K562 (cell line): ENCODE results near the gene CDKN2B-AS1. TPM values are rescaled to one million over a fixed set of nuclear protein-coding genes. Genes with fewer than 3 reads are reported as not detected.

Source experiments
- ATAC-seq: fragments of 200-7000 bp; cut with Tn5 transposase; 3 replicates; pipeline ENCODE4 v1.9.1; 2020; ENCODE audit warnings: moderate library complexity
- BruUV-seq: library from RNA; stranded (reverse); fragments of 400-500 nt; replicated peaks from 2 replicates; lab custom pipeline; 2021; lab: Mats Ljungman, UMichigan
- CTCF ChIA-PET: fragments of 300-600 bp; formaldehyde crosslinking; extraction: SDS; loops from one replicate; lab custom pipeline; 2021; ENCODE audit warnings: low intra/inter-chr PET ratio; lab: Yijun Ruan, JAX
- POLR2A ChIA-PET: fragments of 300-600, 350-650 bp; sonication (Branson Sonifier 250); formaldehyde crosslinking; extraction: SDS; loops from one replicate; lab custom pipeline; 2021; ENCODE audit warnings: antibody characterized with exemption, inconsistent platforms; lab: Yijun Ruan, JAX
- DNase-seq, 4 experiments: peaks; one replicate each; pipeline versions ENCODE4 v3.0.0 to v3.0.0-alpha.2; 2011 to 2018; ENCODE audit warnings: low spot score in 3 of 4, mixed read lengths in 3 of 4; ENCODE audit errors: extremely low read depth in 1 of 4
- FAIRE-seq: peaks from 2 replicates; lab custom pipeline; 2011; peaks lifted over from hg19 to GRCh38; lab: Jason Lieb, UNC
- H2AFZ ChIP-seq: 2 replicates; pipeline ENCODE4 v1.6.0; 2011; ENCODE audit warnings: low read depth, low read length, control low read depth, inconsistent platforms
- H3K27ac ChIP-seq: fragments of 200-600 bp; 3 replicates; pipeline ENCODE4 v1.8.0; 2011; ENCODE audit warnings: low read depth, mild to moderate bottlenecking, control low read depth, inconsistent platforms, low read length, moderate library complexity, mixed read lengths; ENCODE audit errors: extremely low read depth
- H3K27me3 ChIP-seq, 2 experiments: fragments of 300-600 bp in 1 of 2; 2 replicates in 1 of 2; 3 replicates in 1 of 2; pipeline versions ENCODE4 v1.6.0 to v1.8.0; 2011; ENCODE audit warnings: inconsistent platforms in 2 of 2, low read length in 2 of 2, mild to moderate bottlenecking in 1 of 2, mixed read lengths in 1 of 2, moderate library complexity in 1 of 2; ENCODE audit not compliant: control insufficient read depth in 2 of 2, insufficient read depth in 2 of 2
- H3K36me3 ChIP-seq: fragments of 300-600 bp; 3 replicates; pipeline ENCODE4 v1.8.0; 2011; ENCODE audit warnings: mild to moderate bottlenecking, low read length, inconsistent platforms; ENCODE audit not compliant: control insufficient read depth, insufficient read depth
- H3K4me1 ChIP-seq, 2 experiments: fragments of 200-600 bp in 1 of 2; replicated peaks in 1 of 2; 2 replicates in 1 of 2; 3 replicates in 1 of 2; pipeline versions ENCODE4 v1.5.1 to v1.8.0; 2011; ENCODE audit warnings: inconsistent platforms in 2 of 2, low read length in 2 of 2, mild to moderate bottlenecking in 1 of 2, mixed read lengths in 1 of 2, moderate library complexity in 1 of 2; ENCODE audit not compliant: control insufficient read depth in 2 of 2, insufficient read depth in 2 of 2
- H3K4me2 ChIP-seq: 2 replicates; pipeline ENCODE4 v1.6.1; 2011; ENCODE audit warnings: low read length, control low read depth, inconsistent platforms, mixed read lengths; ENCODE audit not compliant: insufficient read depth
- H3K4me3 ChIP-seq: fragments of 200-600 bp; sonication (generic), shearing (Covaris generic); 2 replicates; pipeline ENCODE4 v1.5.1; 2016; ENCODE audit warnings: control low read depth, inconsistent platforms
- H3K79me2 ChIP-seq: fragments of 200-600 bp; 3 replicates; pipeline ENCODE4 v1.8.0; 2011; ENCODE audit warnings: low read length, inconsistent platforms; ENCODE audit not compliant: control insufficient read depth, insufficient read depth
- H3K9ac ChIP-seq, 2 experiments: 2 replicates each; pipeline versions ENCODE4 v1.6.0 to v1.6.1; 2011; ENCODE audit warnings: low read depth in 2 of 2, low read length in 2 of 2, control low read depth in 1 of 2, inconsistent platforms in 1 of 2, mild to moderate bottlenecking in 1 of 2, mixed read lengths in 1 of 2; ENCODE audit not compliant: insufficient read depth in 1 of 2
- H3K9me1 ChIP-seq: one replicate; pipeline ENCODE4 v1.6.0; 2011; ENCODE audit warnings: inconsistent platforms, mild to moderate bottlenecking, low read length, moderate library complexity; ENCODE audit not compliant: control insufficient read depth, insufficient read depth
- H3K9me3 ChIP-seq: replicated peaks from 2 replicates; pipeline ENCODE4 v1.5.1; 2011; ENCODE audit warnings: low read depth, low read length, inconsistent platforms; ENCODE audit not compliant: control insufficient read depth, insufficient read depth
- H4K20me1 ChIP-seq: replicated peaks from 2 replicates; pipeline ENCODE4 v1.6.1; 2011; ENCODE audit warnings: low read length, inconsistent platforms, mixed read lengths; ENCODE audit not compliant: control insufficient read depth, insufficient read depth
- BCOR ChIP-seq: fragments of 450-650 bp; IDR thresholded peaks from 2 replicates; pipeline ENCODE4 v1.6.1; 2016
- CBX3 ChIP-seq, 2 experiments: IDR thresholded peaks; 1 replicate in 1 of 2; 2 replicates in 1 of 2; pipeline ENCODE4 v1.6.1; 2012; ENCODE audit warnings: inconsistent platforms in 2 of 2, low read length in 2 of 2, borderline replicate concordance in 1 of 2, control low read depth in 1 of 2
- CXXC5 ChIP-seq: fragments of 250-450 bp; sonication (Bioruptor Pico); IDR thresholded peaks from 2 replicates; pipeline ENCODE4 v1.8.0; 2022; ENCODE audit warnings: inconsistent platforms, mild to moderate bottlenecking, moderate library complexity
- GTF2E2 ChIP-seq: fragments of 200-800 bp; sonication (Bioruptor generic); IDR thresholded peaks from 2 replicates; pipeline ENCODE4 v1.6.1; 2016; ENCODE audit warnings: missing genetic modification characterization, missing compliant biosample characterization
- HSF4 ChIP-seq: fragments of 250-450 bp; sonication (Bioruptor Pico); IDR thresholded peaks from 2 replicates; pipeline ENCODE4 v2.1.2; 2022; ENCODE audit warnings: mild to moderate bottlenecking, moderate library complexity, borderline replicate concordance
- KLF1 ChIP-seq: fragments of 450-650 bp; IDR thresholded peaks from 2 replicates; pipeline ENCODE4 v1.6.1; 2016; ENCODE audit warnings: missing genetic modification characterization, missing compliant biosample characterization
- MED1 ChIP-seq: sonication (generic); formaldehyde crosslinking; IDR thresholded peaks from 2 replicates; pipeline ENCODE4 v1.8.1; 2023; ENCODE audit warnings: missing genetic modification reagents, borderline replicate concordance
- SMARCB1 ChIP-seq: IDR thresholded peaks from 2 replicates; pipeline ENCODE4 v1.6.1; 2011; ENCODE audit warnings: improper control_type of control experiment, low read depth; ENCODE audit not compliant: insufficient read length
- TCF7 ChIP-seq: sonication (generic); IDR thresholded peaks from 2 replicates; pipeline ENCODE4 v1.6.1; 2016; ENCODE audit warnings: antibody characterized with exemption, borderline replicate concordance
- ZBTB1 ChIP-seq: sonication (generic); formaldehyde crosslinking; IDR thresholded peaks from 2 replicates; pipeline ENCODE4 v1.8.1; 2023; ENCODE audit warnings: missing genetic modification reagents, low read depth, mild to moderate bottlenecking, borderline replicate concordance
- ZEB2 ChIP-seq: fragments of 450-650 bp; IDR thresholded peaks from 2 replicates; pipeline ENCODE4 v1.6.1; 2016
- ZNF24 ChIP-seq: fragments of 450-650 bp; IDR thresholded peaks from 2 replicates; pipeline ENCODE4 v1.6.1; 2016
- WGBS: fragments of 100-300 bp; shearing (Covaris generic); methylation state at CpG from one replicate; pipeline ENCODE4 v1.1.6; 2016; ENCODE audit warnings: low coverage, mixed read lengths; ENCODE audit not compliant: insufficient coverage; ENCODE audit errors: missing lambda C conversion rate; 5-methylcytosine and 5-hydroxymethylcytosine counted together
- in situ Hi-C: fragments of 300-500 bp; cut with MboI; formaldehyde crosslinking; loops from 4 replicates; pipeline ENCODE4 v1.15.0; 2018; ENCODE audit warnings: inconsistent platforms, mixed read lengths
- intact Hi-C: fragments of 100-400 bp; cut with micrococcal nuclease; formaldehyde crosslinking; loops from 2 replicates; pipeline ENCODE4 v1.14.2; 2022
- polyA plus RNA-seq, 8 experiments: library from polyadenylated mRNA; depleted of rRNA in 4 of 8; stranded (reverse) in 5 of 8; unstranded in 3 of 8; fragments of >200 nt; fragmentation: Nextera tagmentation in 2 of 8; fragmentation: Illumina TruSeq in 1 of 8; extraction: Ambion mirVana in 2 of 8; extraction: Trizol in 1 of 8; gene quantifications; 2 replicates each; pipeline versions ENCODE4 v1.2.1 to v1.2.3, GENCODE V29; 2011 to 2014; ENCODE audit warnings: inconsistent platforms in 1 of 8, missing spikeins in 1 of 8
- total RNA-seq, 7 experiments: library from RNA; depleted of rRNA in 6 of 7; stranded (reverse); fragments of >200 nt in 6 of 7; fragmentation: Illumina TruSeq in 2 of 7; extraction: Trizol in 2 of 7; gene quantifications; 2 replicates each; pipeline versions ENCODE4 v1.2.1 to v1.2.3, GENCODE V29; 2011 to 2021; ENCODE audit warnings: low replicate concordance in 1 of 7
- TF ChIP-seq, protein P1 (sequence below): sonication (generic); formaldehyde crosslinking; IDR thresholded peaks from 2 replicates; pipeline ENCODE4 v1.8.0; 2022; ENCODE audit warnings: mild to moderate bottlenecking, missing genetic modification reagents
- TF ChIP-seq, protein P2 (sequence below), 2 experiments: fragments of 150-350 bp in 1 of 2; IDR thresholded peaks; 2 replicates each; pipeline ENCODE4 v1.6.1; 2012 to 2016; ENCODE audit warnings: low read depth in 2 of 2, low read length in 2 of 2, mild to moderate bottlenecking in 1 of 2, moderate library complexity in 1 of 2

CDKN2B-AS1 gene
- total and polyA plus RNA-seq, 9 of the 15 experiments (the other 6 are each of a cell fraction or from before 2014, with no cell fraction given): not detected

DNA sequence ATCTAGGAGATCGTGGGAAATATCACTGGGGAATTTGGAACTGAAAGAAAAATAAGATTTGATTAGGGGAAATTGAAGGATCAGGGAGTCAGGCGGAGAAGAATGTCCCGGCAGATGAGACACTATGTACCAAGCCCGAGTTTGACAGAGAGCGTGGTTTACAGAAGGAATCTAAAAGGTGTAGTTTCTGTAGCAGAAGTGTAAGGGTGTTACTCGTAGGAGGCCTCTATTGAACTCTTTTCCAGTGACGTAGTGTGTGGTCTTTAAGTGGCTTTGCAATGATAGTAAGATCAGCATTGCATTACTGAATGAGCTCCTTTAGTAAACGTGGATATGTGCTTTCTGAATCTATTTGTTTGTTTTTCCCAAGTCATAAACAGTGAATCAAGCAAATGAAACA lies 73.8 kb downstream of the CDKN2B-AS1 start:
- H2AFZ ChIP-seq: no peak overlapping the region
- FAIRE-seq: no peak
- no peak overlapping the region for H3K9ac ChIP-seq
- H3K36me3 ChIP-seq: no peaks in the 10 kb centered on the region
- in situ Hi-C loops (no loop called here), intact Hi-C loops (no loop called here)
- CTCF ChIA-PET: no interaction called here
- H3K27ac ChIP-seq: no peak overlapping the region
- ATAC-seq: no peak
- POLR2A ChIA-PET: no interaction called here
- H3K4me2 ChIP-seq: no peak overlapping the region
- TF ChIP-seq TCF7: no peak
- TF ChIP-seq KLF1 (tag): no peak
- no peak for TF ChIP-seq ZEB2
- no peak for TF ChIP-seq ZBTB1 (CRISPR knock-in tag)
- no peak for TF ChIP-seq MED1 (CRISPR knock-in tag)
- no peak for TF ChIP-seq ZNF24
- no peak for TF ChIP-seq BCOR
- TF ChIP-seq CBX3 (IDR thresholded peaks at IDR 0.05; ENCODE audit: borderline replicate concordance in 1 of 2, low read length in 2 of 2): no peak
- H3K9me1 ChIP-seq: no peaks in the 10 kb centered on the region
- H4K20me1 ChIP-seq: no peaks in the 10 kb centered on the region
- no TSS peak for BruUV-seq
- DNase-seq: no peak
- no peaks in the 10 kb centered on the region for H3K79me2 ChIP-seq
- H3K4me1 ChIP-seq: no peaks in the 10 kb centered on the region
- no CpG with 5 or more reads among the region's 8 CpGs for WGBS
- H3K9me3 ChIP-seq: no peaks in the 10 kb centered on the region
- H3K27me3 ChIP-seq: no peaks in the 10 kb centered on the region
- H3K4me3 ChIP-seq: no peak overlapping the region

DNA sequence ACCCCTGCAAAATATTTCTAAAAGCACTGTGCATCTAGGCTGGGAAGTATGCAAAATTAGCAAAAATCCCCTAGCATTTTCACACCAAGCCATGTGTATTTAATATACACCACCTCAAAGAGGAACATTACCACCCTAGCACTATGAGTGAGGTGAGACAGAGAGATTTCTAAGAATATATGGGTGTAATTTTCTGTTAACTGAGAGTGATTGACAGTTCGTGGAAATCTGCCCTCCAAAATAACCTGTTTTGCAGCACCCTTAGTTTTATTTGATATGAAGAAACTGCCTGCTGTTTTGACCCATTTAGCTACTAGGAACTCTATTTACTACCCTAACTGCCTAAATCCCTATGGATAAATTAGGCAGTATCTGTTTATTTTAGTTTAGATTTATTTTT lies 78.8 kb downstream of the CDKN2B-AS1 start:
- no peak overlapping the region for H3K27ac ChIP-seq
- TF ChIP-seq HSF4: no peak
- TF ChIP-seq, protein P1, sequence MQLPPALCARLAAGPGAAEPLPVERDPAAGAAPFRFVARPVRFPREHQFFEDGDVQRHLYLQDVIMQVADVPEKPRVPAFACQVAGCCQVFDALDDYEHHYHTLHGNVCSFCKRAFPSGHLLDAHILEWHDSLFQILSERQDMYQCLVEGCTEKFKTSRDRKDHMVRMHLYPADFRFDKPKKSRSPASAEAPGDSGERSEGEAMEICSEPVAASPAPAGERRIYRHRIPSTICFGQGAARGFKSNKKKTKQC (CRISPR knock-in tag): no peak
- no peak for TF ChIP-seq CXXC5
- TF ChIP-seq, protein P2, sequence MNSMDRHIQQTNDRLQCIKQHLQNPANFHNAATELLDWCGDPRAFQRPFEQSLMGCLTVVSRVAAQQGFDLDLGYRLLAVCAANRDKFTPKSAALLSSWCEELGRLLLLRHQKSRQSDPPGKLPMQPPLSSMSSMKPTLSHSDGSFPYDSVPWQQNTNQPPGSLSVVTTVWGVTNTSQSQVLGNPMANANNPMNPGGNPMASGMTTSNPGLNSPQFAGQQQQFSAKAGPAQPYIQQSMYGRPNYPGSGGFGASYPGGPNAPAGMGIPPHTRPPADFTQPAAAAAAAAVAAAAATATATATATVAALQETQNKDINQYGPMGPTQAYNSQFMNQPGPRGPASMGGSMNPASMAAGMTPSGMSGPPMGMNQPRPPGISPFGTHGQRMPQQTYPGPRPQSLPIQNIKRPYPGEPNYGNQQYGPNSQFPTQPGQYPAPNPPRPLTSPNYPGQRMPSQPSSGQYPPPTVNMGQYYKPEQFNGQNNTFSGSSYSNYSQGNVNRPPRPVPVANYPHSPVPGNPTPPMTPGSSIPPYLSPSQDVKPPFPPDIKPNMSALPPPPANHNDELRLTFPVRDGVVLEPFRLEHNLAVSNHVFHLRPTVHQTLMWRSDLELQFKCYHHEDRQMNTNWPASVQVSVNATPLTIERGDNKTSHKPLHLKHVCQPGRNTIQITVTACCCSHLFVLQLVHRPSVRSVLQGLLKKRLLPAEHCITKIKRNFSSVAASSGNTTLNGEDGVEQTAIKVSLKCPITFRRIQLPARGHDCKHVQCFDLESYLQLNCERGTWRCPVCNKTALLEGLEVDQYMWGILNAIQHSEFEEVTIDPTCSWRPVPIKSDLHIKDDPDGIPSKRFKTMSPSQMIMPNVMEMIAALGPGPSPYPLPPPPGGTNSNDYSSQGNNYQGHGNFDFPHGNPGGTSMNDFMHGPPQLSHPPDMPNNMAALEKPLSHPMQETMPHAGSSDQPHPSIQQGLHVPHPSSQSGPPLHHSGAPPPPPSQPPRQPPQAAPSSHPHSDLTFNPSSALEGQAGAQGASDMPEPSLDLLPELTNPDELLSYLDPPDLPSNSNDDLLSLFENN (IDR thresholded peaks at IDR 0.05; ENCODE audit: low read depth in 2 of 2, low read length in 2 of 2): no peak
- no peak for TF ChIP-seq SMARCB1
- no peak for TF ChIP-seq GTF2E2 (tag)

More for the DNA sequence above, 78.8 kb downstream of the CDKN2B-AS1 start:
- ChIA-PET POLR2A (no interaction called here), CTCF (no interaction called here)
- no peak for FAIRE-seq
- BruUV-seq: no TSS peak
- Histone ChIP-seq H4K20me1 (no peaks in the 10 kb centered on the region), H3K36me3 (no peaks in the 10 kb centered on the region), H3K4me2 (no peak overlapping the region), H3K9ac (no peak overlapping the region), H3K9me3 (no peaks in the 10 kb centered on the region), H3K4me3 (no peak overlapping the region), H3K9me1 (no peaks in the 10 kb centered on the region), H3K79me2 (no peaks in the 10 kb centered on the region), H3K4me1 (no peaks in the 10 kb centered on the region), H3K27me3 (no peaks in the 10 kb centered on the region), H2AFZ (no peak overlapping the region)
- DNase-seq: no peak
- WGBS: no CpG with 5 or more reads among the region's 1 CpG
- intact Hi-C loops (no loop called here), in situ Hi-C loops (no loop called here)
- ATAC-seq: no peak
